ENCODE results near the gene SLC30A10. TPM values are rescaled to one million over a fixed set of nuclear protein-coding genes. Genes with fewer than 3 reads are reported as not detected.

Gene SLC30A10
- total and polyA plus RNA-seq, 2 of the 13 experiments (the other 11 are each of a cell fraction or from before 2014, with no cell fraction given) = 20.9 to 30.2 TPM

GRCh38 chr1:219897914-219898313, 30.4 kb downstream of the SLC30A10 start:
- ATAC-seq (no peak), FAIRE-seq (no peak), DNase-seq (ENCODE audit: low spot score) (no peak)
- Histone ChIP-seq H3K36me3 (replicated peaks in 1 of 2; ENCODE audit: control insufficient read depth in 1 of 2, insufficient read depth in 2 of 2, low read length in 2 of 2) (no peaks in the 10 kb centered on the region), H3K27me3 (ENCODE audit: control insufficient read depth in 1 of 2, insufficient read depth in 2 of 2, low read length in 2 of 2) (no peaks in the 10 kb centered on the region), H3K79me2 (ENCODE audit: insufficient read depth, low read length) (no peaks in the 10 kb centered on the region), H3K4me1 (ENCODE audit: insufficient read depth, low read length) (peaks cover 16% of the 10 kb centered on the region; the same call in 1 of the 2 replicates), H2AFZ (ENCODE audit: low read length) (peak overlapping the region; percentile 47), H3K4me3 (replicated peaks in 1 of 3; ENCODE audit: insufficient read depth in 1 of 3, low read depth in 2 of 3, low read length in 3 of 3) (no peak overlapping the region), H3K4me2 (ENCODE audit: low read depth, low read length) (no peak overlapping the region), H4K20me1 (ENCODE audit: insufficient read depth, low read length) (no peaks in the 10 kb centered on the region), H3K9ac (ENCODE audit: insufficient read depth, low read depth, low read length) (no peak overlapping the region), H3K9me3 (ENCODE audit: low read length) (no peaks in the 10 kb centered on the region), H3K27ac (ENCODE audit: extremely low read length, insufficient read depth, low read length) (no peak overlapping the region)
- ChIA-PET POLR2A (interaction anchor here (1.3 kb wide), 1 partner anchor 14 kb away, joined by 3 read pairs; no protein-coding TSS in a partner anchor), CTCF (ENCODE audit: low intra/inter-chr PET ratio, low total read pairs) (no interaction called here)
- in situ Hi-C loops (cut with HindIII; ENCODE audit: extremely low pct_ligation_motif_present, low pct_unique_long_range_greater_than_20kb) = no loop called here
- intact Hi-C loops (cut with micrococcal nuclease; ENCODE audit: unreplicated experiment) = no loop called here
- 40% methylated on average over 5 of the region's 5 CpGs for WGBS (ENCODE audit: low lambda C conversion rate)
- BruUV-seq (replicated peaks) = no TSS peak
- TF ChIP-seq SETDB1 (CRISPR knock-in tag; IDR thresholded peaks at IDR 0.05; ENCODE audit: borderline replicate concordance) = no peak
- TF ChIP-seq, protein P1, sequence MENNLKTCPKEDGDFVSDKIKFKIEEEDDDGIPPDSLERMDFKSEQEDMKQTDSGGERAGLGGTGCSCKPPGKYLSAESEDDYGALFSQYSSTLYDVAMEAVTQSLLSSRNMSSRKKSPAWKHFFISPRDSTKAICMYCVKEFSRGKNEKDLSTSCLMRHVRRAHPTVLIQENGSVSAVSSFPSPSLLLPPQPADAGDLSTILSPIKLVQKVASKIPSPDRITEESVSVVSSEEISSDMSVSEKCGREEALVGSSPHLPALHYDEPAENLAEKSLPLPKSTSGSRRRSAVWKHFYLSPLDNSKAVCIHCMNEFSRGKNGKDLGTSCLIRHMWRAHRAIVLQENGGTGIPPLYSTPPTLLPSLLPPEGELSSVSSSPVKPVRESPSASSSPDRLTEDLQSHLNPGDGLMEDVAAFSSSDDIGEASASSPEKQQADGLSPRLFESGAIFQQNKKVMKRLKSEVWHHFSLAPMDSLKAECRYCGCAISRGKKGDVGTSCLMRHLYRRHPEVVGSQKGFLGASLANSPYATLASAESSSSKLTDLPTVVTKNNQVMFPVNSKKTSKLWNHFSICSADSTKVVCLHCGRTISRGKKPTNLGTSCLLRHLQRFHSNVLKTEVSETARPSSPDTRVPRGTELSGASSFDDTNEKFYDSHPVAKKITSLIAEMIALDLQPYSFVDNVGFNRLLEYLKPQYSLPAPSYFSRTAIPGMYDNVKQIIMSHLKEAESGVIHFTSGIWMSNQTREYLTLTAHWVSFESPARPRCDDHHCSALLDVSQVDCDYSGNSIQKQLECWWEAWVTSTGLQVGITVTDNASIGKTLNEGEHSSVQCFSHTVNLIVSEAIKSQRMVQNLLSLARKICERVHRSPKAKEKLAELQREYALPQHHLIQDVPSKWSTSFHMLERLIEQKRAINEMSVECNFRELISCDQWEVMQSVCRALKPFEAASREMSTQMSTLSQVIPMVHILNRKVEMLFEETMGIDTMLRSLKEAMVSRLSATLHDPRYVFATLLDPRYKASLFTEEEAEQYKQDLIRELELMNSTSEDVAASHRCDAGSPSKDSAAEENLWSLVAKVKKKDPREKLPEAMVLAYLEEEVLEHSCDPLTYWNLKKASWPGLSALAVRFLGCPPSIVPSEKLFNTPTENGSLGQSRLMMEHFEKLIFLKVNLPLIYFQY (CRISPR knock-in tag; IDR thresholded peaks at IDR 0.05; ENCODE audit: borderline replicate concordance) = no peak
- TF ChIP-seq ZNF547 (CRISPR knock-in tag; IDR thresholded peaks at IDR 0.05) = no peak
- no peak for TF ChIP-seq ZNF142 (CRISPR knock-in tag; IDR thresholded peaks at IDR 0.05)
- no peak for TF ChIP-seq GABPB1 (CRISPR knock-in tag; IDR thresholded peaks at IDR 0.05)
- TF ChIP-seq, protein P2, sequence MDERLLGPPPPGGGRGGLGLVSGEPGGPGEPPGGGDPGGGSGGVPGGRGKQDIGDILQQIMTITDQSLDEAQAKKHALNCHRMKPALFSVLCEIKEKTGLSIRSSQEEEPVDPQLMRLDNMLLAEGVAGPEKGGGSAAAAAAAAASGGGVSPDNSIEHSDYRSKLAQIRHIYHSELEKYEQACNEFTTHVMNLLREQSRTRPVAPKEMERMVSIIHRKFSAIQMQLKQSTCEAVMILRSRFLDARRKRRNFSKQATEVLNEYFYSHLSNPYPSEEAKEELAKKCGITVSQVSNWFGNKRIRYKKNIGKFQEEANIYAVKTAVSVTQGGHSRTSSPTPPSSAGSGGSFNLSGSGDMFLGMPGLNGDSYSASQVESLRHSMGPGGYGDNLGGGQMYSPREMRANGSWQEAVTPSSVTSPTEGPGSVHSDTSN (CRISPR knock-in tag; IDR thresholded peaks at IDR 0.05) = no peak
- no peak for TF ChIP-seq FLYWCH1 (CRISPR knock-in tag; IDR thresholded peaks at IDR 0.05)
- no peak for TF ChIP-seq KAT8 (CRISPR knock-in tag; IDR thresholded peaks at IDR 0.05)
- TF ChIP-seq, protein P3, sequence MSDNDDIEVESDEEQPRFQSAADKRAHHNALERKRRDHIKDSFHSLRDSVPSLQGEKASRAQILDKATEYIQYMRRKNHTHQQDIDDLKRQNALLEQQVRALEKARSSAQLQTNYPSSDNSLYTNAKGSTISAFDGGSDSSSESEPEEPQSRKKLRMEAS (IDR thresholded peaks at IDR 0.05) = no peak
- TF ChIP-seq, protein P4, sequence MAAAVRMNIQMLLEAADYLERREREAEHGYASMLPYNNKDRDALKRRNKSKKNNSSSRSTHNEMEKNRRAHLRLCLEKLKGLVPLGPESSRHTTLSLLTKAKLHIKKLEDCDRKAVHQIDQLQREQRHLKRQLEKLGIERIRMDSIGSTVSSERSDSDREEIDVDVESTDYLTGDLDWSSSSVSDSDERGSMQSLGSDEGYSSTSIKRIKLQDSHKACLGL (CRISPR knock-in tag; IDR thresholded peaks at IDR 0.05) = no peak
